ENCODE results near the gene POLR1E. TPM values are rescaled to one million over a fixed set of nuclear protein-coding genes. Genes with fewer than 3 reads are reported as not detected.
"Not testable (repeated sequence)": the region's sequence is repeated elsewhere in the genome, so short reads cannot be mapped to it uniquely, and the experiment has no call there.

POLR1E gene
- total RNA-seq, 1 experiment from 2014 or later = 60.9 TPM

DNA sequence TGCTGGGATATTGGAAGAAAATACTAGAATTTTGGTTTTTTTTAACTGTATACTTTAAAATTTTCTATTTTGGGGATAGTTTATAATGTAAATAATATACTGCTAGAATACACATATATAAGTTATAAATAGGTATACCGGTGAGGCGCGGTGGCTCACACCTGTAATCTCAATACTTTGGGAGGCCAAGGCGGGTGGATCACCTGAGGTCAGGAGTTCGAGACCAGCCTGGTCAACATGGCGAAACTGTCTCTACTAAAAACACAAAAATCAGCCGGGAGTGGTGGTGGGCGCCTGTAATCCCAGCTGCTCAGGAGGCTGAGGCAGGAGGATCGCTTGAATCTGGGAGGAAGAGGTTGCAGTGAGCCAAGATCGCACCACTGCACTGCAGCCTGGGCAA is 28.7 kb downstream of the POLR1E start:
- CTCF ChIA-PET; H3K9ac ChIP-seq (ENCODE audit: low read length); H3K4me1 ChIP-seq (ENCODE audit: control insufficient read depth in 1 of 2, insufficient read depth in 2 of 2, low read length in 2 of 2); H3K27me3 ChIP-seq (ENCODE audit: insufficient read depth, low read length); RAD21 ChIA-PET (ENCODE audit: low non-redundant PET in 1 of 2, low total read pairs in 2 of 2, uncharacterized antibody in 2 of 2, unreplicated experiment in 2 of 2); H4K20me1 ChIP-seq (ENCODE audit: insufficient read depth); ATAC-seq; H3K4me2 ChIP-seq (ENCODE audit: low read length); DNase-seq (ENCODE audit: low read depth, low spot score); BruUV-seq (replicated peaks); H3K9me3 ChIP-seq (ENCODE audit: control insufficient read depth in 1 of 2, insufficient read depth in 1 of 2, low read depth in 1 of 2, low read length in 2 of 2); H3K79me2 ChIP-seq (ENCODE audit: insufficient read depth, low read length); H3K4me3 ChIP-seq (replicated peaks in 1 of 2; ENCODE audit: low read depth in 1 of 2, low read length in 2 of 2); H3K27ac ChIP-seq (ENCODE audit: low read depth, low read length); H2AFZ ChIP-seq (ENCODE audit: low read depth, low read length, poor library complexity, severe bottlenecking); POLR2A ChIA-PET; intact Hi-C loops (cut with micrococcal nuclease); H3K9me2 ChIP-seq (ENCODE audit: insufficient read depth); H3K36me3 ChIP-seq (ENCODE audit: control insufficient read depth in 1 of 2, insufficient read depth in 2 of 2, low read length in 2 of 2): not testable (repeated sequence)

DNA sequence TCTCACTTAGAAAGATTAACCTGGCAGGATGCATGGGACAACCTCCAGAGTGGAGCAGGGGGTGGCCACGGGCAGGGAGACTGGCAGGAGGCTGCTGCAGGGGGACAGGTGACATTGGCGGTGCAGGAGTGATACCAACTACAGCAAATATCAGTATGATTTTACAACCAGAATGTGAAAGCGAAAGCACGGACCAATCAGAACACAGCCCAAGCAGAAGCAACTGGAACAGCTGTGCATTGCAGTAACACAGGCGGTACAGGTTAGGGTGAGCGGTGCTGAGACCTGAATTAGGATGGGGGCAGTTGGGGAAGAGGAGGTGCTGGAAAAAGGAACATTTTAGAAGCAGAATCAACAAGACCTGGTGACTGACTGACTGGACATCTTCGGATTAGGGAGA is 29.3 kb downstream of the POLR1E start:
- H3K4me1 ChIP-seq (ENCODE audit: control insufficient read depth in 1 of 2, insufficient read depth in 2 of 2, low read length in 2 of 2) = no peaks in the 10 kb centered on the region; a peak in 1 of 4 replicates
- H3K79me2 ChIP-seq (ENCODE audit: insufficient read depth, low read length) = no peaks in the 10 kb centered on the region
- CTCF ChIA-PET = no interaction called here
- no peaks in the 10 kb centered on the region for H4K20me1 ChIP-seq (ENCODE audit: insufficient read depth)
- no peak overlapping the region for H3K4me3 ChIP-seq (replicated peaks in 1 of 2; ENCODE audit: low read depth in 1 of 2, low read length in 2 of 2)
- ATAC-seq = no peak
- RAD21 ChIA-PET (ENCODE audit: low non-redundant PET in 1 of 2, low total read pairs in 2 of 2, uncharacterized antibody in 2 of 2, unreplicated experiment in 2 of 2) = no interaction called here
- H3K4me2 ChIP-seq (ENCODE audit: low read length) = no peak overlapping the region
- no peak overlapping the region for H3K9ac ChIP-seq (ENCODE audit: low read length)
- no TSS peak for BruUV-seq (replicated peaks)
- H3K27ac ChIP-seq (ENCODE audit: low read depth, low read length) = no peak overlapping the region
- no peaks in the 10 kb centered on the region for H3K27me3 ChIP-seq (ENCODE audit: insufficient read depth, low read length)
- H3K36me3 ChIP-seq (ENCODE audit: control insufficient read depth in 1 of 2, insufficient read depth in 2 of 2, low read length in 2 of 2) = no peaks in the 10 kb centered on the region
- no peaks in the 10 kb centered on the region for H3K9me2 ChIP-seq (ENCODE audit: insufficient read depth)
- intact Hi-C loops (cut with micrococcal nuclease) = no loop called here
- POLR2A ChIA-PET = no interaction called here
- no peaks in the 10 kb centered on the region for H3K9me3 ChIP-seq (ENCODE audit: control insufficient read depth in 1 of 2, insufficient read depth in 1 of 2, low read depth in 1 of 2, low read length in 2 of 2)
- no peak overlapping the region for H2AFZ ChIP-seq (ENCODE audit: low read depth, low read length, poor library complexity, severe bottlenecking)
- DNase-seq (ENCODE audit: low read depth, low spot score) = no peak
- TF ChIP-seq SP1 (IDR thresholded peaks at IDR 0.05; ENCODE audit: low read depth) (no peak), MAX (IDR thresholded peaks at IDR 0.05) (no peak), YY1 (IDR thresholded peaks at IDR 0.05; ENCODE audit: extremely low read depth, insufficient replicate concordance, low read depth, low read length) (no peak), SRF (IDR thresholded peaks at IDR 0.05; ENCODE audit: low read depth) (no peak), ZBTB33 (IDR thresholded peaks at IDR 0.05; ENCODE audit: extremely low read depth, insufficient replicate concordance, low read length) (no peak), ELF1 (IDR thresholded peaks at IDR 0.05; ENCODE audit: borderline replicate concordance, low read depth) (no peak), FOSL1 (IDR thresholded peaks at IDR 0.05; ENCODE audit: low read depth) (no peak), EZH2 (IDR thresholded peaks at IDR 0.05) (no peak), ZNF274 (IDR thresholded peaks at IDR 0.05; ENCODE audit: low read depth, low read length) (no peak), EZH2phosphoT487 (IDR thresholded peaks at IDR 0.05; ENCODE audit: borderline replicate concordance) (no peak), SIN3A (IDR thresholded peaks at IDR 0.05; ENCODE audit: low read depth) (no peak), RAD21 (IDR thresholded peaks at IDR 0.05; ENCODE audit: low read depth) (no peak), POLR2AphosphoS5 (IDR thresholded peaks at IDR 0.05; ENCODE audit: low read depth, low read length) (no peak)
- TF ChIP-seq, protein P1, sequence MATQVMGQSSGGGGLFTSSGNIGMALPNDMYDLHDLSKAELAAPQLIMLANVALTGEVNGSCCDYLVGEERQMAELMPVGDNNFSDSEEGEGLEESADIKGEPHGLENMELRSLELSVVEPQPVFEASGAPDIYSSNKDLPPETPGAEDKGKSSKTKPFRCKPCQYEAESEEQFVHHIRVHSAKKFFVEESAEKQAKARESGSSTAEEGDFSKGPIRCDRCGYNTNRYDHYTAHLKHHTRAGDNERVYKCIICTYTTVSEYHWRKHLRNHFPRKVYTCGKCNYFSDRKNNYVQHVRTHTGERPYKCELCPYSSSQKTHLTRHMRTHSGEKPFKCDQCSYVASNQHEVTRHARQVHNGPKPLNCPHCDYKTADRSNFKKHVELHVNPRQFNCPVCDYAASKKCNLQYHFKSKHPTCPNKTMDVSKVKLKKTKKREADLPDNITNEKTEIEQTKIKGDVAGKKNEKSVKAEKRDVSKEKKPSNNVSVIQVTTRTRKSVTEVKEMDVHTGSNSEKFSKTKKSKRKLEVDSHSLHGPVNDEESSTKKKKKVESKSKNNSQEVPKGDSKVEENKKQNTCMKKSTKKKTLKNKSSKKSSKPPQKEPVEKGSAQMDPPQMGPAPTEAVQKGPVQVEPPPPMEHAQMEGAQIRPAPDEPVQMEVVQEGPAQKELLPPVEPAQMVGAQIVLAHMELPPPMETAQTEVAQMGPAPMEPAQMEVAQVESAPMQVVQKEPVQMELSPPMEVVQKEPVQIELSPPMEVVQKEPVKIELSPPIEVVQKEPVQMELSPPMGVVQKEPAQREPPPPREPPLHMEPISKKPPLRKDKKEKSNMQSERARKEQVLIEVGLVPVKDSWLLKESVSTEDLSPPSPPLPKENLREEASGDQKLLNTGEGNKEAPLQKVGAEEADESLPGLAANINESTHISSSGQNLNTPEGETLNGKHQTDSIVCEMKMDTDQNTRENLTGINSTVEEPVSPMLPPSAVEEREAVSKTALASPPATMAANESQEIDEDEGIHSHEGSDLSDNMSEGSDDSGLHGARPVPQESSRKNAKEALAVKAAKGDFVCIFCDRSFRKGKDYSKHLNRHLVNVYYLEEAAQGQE (IDR thresholded peaks at IDR 0.05; ENCODE audit: low read depth) = no peak
